CD4-positive, alpha-beta T cell treated with Interleukin-4 for 1 hour (primary cell): ENCODE measurements around the gene GULP1.
"Not testable (repeated sequence)": the region's sequence is repeated elsewhere in the genome, so short reads cannot be mapped to it uniquely, and the experiment has no call there.

ENCODE experiments used
- DNase-seq, 2 donors: peaks; one replicate each; pipeline ENCODE4 v3.0.0-alpha.2; 2020 to 2022

The GULP1 gene

DNA sequence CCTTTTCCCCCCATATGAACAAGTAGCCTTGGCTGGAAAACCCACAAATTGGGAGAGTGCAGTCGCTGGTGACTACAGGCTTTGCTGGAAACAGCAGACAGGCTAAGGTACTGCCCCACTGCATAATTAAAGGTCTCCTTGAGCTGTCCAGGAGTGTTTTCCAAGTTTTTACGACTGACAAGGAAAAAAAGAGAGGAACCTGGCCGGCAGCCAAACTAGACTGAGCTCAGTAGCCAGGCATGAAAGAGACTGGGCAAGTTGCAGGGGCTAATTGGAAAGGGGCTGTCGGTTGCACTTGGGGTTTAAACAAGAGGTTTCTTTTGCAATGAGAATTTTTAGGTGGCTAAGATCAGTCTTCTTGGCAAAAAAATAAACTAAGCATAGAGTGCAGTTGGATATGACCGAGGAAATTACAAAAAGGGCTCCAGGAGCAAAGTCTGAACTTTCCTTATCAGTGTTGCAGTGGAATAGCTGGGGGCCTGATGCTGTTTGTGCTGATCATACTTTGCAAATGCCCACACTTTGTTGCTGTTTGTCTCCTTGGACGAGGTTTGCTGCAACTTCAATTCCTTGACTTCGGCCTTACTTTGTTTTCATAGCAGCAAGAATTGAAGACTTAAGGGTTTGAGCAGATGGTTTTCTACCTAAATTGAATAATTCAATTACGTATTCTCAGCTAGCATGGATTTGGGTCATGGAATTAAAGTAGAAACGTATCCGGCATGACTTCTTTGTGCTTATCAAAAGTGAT is 2.1 kb downstream of the GULP1 start:
- DNase-seq = no peak

DNA sequence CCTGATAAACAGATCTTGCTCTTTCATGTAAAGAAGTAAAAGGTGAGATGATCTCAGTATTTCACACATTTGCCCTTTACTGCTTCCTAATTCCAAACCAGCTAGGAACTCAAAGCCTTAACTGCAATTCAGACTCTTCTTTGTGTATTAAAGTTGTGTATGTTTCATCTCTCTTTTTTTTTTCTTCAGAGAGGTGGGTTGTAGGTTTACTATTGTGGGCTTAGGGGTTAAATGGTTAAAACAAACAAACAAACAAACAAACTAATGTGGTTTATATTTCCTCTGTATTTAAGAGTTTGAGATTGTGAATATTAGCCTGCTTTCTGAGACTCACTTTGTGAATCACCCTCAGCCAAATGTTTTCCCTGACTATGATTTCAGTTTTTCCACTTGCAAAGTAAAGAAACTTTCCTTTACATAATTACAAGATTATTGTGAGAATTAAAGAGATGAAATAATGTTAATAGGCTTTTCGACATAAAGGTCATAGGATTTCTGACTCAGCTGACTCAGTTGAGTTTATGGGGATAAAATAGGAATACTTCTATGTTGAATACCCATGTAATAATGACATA is 2.8 kb downstream of the GULP1 start:
- DNase-seq = no peak

DNA sequence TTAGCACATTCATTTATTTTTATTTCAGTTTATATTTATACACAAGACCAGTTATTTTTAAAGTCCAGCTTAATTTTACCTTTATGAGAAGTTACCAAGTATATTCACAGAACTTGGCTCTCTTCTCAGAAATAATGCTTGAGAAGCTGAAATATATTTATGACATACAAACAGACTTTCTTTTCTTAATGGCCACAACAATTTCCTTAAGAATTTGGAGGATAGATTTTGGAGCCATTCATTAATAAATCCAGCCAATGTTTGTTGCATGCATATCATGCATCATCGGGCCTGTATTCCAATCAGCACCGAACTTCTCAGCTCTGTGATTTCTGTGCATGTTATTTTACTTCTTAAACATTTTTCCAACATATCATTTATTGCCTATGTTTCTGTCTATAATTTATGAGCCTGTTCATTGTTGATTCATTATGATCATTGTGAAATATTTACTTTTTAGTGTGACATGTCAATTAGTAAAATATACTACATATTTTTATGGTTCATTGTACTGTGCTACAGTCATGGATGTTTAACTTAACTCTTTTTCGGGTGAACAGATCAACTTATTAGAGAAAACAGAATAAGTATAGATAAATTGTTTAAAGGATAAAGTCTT is 3.5 kb downstream of the GULP1 start:
- DNase-seq = no peak

DNA sequence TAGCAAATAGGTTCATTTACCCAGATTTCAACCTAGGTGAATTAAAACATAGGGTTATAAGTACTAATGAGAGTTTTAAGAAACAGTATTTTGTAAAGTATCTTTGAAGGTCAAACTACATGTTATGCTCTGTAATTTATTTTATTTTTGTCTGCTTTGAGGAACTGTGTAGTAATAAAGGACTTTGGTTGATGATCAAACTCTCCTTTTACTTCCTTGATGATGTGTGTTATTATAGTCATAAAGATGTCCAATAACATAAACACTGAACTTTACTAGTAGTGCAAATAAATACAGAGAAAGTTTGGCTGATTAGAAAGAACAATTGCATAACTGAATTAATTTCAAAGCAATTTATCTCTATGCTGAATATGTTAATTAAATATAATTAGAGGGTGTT is 6.3 kb downstream of the GULP1 start:
- no peak for DNase-seq

DNA sequence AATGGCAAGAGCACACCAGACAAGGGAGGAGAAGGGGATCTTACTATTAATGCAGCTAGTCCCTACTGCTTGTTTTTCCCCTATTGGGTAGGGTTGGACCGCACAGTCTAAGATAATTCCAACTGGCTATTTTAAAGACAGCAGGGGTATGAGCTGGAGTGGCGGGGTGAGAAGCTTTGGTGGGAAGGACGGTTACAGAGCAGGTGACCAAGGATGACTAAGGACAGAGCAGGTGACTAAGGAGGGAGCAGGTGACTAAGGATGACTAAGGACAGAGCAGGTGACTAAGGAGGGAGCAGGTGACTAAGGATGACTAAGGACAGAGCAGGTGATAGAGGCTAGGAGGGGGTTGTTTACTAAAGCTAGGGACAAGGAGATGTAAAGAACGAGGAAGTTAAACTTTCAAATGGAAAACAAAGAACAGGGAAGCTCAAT is 7.3 kb downstream of the GULP1 start:
- DNase-seq = not testable (repeated sequence)

DNA sequence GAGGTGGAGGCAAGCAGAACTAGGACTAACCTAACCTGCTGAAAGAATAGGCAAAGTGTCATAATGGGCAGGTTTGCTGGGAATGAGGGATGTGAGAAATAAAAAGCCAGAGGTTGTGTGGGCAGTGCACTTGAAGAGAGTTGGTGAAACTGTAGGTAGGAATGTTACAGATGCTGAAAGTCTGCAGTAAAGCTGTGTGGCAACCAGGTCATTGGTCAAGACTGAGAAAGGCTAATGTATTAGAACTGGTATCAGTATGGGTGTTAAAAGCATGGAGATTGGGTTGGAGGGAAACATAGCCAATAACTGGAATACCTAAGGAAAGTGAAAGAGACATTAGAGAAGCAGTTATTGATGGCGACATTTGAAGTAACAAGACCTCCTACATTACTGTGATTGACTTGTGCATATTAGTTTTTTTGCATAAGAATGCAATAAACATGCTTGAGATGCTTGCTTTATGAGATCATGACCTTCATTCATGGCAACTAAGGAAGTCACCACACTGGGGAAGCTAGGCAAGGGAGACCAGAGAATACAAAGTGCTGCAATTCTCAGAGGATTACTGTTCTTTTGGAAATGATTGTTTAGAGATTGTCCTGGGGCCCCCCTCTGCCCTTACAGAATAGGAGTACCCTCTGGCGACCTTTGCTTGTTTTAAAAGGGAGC is 11.8 kb downstream of the GULP1 start:
- DNase-seq = no peak

DNA sequence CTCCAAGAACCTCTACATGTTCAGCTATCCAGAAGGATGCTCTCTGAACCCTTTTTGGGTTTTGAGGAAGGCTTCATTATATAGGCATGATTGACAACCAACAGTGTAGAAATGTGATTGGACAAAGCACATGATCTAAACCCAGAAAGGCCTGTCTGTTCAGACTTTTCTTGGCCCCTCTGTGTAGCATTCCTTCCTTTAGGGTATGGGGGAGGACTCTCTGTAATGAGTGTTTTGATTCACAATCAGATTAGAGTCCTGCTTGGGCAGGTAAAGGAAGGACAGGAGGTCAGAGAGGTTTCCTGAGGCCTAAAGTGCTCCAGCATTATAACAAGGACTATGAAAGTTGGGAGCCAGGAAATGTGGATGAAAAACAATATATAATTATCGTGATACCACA is 13.6 kb downstream of the GULP1 start:
- DNase-seq = no peak

DNA sequence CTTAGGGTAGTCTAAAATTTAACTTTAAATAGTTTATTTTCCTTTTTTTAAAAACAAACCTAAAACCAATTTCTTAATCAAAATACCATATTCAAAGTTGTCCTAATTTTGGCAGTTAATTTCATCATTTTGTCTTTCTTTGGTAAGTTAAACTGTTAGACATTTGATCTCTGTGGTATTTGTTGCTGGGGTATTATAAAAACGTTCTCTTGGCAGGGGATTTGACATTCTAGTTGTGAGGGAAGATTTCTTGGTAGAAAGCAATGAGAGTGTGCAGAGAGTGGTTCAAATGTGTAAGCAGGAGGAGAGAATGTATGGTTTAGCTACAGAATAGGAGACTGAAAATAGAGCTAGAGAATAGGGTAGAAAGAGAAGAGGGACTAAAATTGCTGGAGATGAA is 14.6 kb downstream of the GULP1 start:
- no peak for DNase-seq

DNA sequence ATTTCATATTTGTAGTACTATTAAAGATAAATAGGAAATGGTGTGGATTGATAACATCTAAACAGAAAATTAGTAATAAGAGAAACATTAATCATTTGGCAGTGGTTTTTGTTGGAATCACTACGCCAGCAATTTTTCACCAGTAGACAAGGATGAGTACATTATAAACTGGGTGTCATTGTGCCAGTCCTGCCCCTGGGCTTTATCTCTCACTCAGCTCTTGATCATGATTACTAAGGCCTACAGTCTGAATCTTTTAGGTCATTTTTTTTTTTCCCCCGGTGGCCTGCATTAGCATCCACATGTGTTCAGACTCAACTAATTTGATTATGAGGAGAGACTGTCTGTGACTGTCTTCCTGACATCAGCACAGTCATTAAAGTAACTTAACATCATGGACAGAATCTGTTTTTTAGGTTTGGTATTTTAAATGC is 16.2 kb downstream of the GULP1 start:
- DNase-seq = no peak

DNA sequence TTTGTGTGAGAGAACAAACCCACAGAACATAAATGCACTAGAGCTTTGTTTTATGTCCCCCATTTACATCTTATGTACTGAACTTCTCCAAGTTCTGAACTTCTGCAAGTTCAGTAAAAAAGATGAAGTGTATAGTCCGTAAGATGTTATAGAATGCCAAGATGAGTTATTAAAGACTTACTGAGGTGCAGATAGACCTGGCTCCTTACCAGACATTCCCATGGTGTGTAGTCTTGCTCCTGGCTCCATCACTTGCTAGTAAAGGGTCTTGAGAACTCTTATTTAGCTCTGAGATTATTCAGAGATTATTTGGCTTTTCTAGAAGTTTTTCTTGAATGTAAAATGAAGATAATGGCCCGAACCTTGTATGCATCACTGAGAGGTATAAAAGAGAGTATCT is 16.8 kb downstream of the GULP1 start:
- DNase-seq = no peak

DNA sequence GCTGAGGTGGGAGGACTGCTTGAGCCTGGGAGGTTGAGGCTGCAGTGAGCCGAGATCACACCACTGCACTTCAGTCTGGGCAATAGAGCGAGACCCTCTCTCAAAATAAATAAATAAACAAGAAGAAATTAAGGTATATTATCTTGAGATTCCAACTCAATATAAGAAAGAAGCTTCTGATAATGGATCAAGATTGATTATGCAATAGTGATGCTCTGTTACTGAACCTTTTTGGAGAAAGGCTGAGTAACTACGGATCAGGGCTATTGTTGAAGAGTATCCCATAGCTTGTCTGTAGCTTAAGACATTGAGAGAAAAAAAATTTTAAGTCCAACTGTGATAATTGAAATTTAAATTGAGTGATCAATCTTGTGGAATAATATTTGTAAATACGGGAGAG is 17.7 kb downstream of the GULP1 start:
- DNase-seq = no peak

DNA sequence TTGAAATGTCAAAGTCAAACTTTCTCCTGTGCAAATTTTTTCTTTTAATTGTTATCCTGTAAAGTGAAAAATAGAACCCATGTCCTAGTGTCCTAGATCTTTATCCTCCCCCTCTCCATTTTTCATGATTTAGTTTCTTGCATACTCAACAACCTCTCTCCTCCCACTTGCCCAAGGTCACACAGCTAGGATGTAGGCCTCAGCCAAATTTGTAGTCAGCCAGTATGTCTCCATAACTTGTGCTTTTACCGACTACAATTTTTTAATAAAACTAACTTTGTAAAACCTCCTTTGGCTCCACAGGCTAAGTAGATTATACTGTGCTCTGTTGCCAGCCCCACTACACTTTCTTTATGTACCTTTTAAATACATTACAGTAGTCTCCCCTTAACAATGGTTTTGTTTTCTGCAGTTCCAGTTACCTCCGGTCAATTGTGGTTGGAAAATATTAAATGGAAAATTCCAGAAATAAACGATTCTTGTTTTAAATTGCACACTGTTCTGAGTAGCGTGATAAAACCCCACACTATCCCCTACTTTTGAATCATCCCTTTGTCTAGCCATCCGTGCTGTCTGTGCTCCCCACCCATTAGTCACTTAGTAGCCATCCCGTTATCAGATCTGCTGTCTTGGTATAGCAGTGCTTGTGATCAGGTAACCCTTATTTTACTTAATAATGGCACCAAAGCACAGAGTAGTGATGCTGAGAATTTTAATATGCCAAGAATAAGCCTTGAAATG is 22.8 kb downstream of the GULP1 start:
- DNase-seq = no peak

DNA sequence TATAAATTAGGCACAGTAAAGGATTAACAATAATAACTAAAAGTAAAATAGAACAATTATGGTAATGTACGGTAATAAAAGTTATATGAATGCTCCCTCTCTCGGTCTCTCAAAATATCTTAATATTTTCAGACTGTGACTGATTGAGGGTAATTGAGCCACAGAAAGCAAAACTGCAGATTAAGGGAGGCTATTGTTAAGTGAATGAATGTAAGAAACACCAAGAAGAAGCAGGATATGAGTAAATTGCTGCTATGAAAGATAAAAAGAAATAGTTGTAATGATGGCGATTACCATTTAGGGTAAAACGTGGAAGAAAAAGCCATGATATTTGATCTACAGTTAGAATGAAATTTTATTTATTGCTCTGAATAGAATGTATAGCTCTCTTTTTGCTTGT is 24.1 kb downstream of the GULP1 start:
- DNase-seq = no peak

DNA sequence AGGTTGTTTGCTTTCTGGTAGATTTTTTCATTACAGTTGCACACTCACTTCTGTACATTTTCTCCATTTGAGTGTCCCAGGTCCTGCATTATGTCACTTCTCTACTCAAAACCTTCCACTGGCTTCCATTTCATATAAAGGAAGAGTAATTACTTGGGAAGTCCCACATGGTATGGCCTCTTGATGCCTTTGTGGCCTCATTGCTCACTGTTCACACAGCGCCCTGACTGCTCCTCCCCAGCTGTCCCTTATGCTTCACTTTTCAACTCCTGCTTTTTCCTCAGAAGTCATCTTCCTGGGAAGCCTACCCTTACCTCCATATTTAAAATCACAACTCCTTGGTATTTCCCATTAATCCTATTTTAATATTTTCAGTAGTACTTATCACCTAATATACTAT is 24.7 kb downstream of the GULP1 start:
- no peak for DNase-seq

DNA sequence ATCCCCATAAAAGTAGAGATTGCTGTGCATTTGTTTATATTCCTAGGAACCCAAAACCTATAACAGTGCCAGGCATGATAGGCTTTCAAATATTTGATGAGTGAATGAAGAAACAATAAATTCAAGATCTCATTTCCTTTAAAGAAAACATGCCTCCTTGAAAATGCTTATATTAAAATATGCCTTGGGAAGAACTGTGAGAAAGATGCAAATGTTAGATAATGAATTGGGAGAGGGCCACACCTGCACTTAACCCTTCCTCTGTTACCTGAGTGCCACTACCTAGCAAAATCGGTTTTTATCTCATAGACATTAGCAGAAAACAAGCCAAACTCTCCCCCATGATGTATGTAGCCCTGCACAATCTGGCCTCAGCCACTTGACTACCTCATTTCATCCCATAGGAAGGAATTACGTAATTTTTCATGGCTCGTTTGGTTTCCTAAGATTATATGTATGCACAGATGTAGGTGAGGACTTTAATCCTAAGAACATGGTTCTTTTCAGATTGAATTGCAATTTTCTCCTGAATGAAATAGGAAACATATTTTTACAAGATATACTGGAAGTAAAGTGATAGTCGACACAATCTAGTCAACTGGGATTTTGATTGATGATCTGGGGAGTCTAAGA is 25.2 kb downstream of the GULP1 start:
- no peak for DNase-seq

DNA sequence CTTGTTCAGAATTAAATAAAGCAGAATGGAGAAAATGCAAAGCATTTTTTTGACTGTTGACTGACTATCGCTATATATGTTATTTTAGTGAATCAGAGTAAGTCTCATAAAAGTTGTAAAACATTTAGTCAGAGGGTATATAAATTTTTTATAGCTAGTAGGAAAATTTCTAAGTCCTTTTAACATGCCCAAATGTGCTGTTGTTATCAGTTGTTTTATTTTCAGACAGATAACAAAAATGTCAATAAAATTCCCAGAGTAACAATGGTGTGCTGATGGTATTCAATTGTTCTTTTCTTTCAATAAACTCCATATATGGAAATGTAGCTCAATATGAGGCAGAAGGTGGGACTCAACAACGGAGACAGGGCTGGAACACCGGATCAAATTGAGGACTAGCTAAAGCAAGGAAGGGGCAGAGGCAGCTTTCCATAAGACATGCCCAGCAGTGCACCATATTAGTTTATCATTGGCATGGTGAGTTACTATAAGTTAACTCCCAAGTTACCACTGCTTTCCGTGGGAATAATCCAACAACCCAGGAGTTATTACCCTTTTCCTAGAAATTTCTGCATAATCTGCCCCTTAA is 26.6 kb downstream of the GULP1 start:
- no peak for DNase-seq

DNA sequence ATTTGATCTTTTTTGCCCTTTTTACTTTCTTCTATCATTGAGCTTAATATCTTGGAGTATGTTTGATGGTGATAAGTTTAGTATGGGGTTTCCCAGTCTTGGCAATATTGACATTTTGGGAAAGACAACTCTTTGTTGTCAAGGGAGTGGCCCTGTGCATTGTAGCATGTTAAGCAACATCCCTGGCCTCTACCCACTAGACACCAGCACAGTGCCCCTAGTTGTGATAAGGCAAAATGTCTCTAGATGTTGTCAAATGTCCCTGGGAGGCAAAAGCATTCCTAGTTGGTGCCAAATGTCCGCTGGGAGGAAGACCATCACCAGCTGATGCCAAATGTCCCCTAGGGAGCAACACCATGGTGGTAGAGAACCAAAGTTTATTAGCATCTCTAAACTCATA is 28.2 kb downstream of the GULP1 start:
- DNase-seq = no peak

DNA sequence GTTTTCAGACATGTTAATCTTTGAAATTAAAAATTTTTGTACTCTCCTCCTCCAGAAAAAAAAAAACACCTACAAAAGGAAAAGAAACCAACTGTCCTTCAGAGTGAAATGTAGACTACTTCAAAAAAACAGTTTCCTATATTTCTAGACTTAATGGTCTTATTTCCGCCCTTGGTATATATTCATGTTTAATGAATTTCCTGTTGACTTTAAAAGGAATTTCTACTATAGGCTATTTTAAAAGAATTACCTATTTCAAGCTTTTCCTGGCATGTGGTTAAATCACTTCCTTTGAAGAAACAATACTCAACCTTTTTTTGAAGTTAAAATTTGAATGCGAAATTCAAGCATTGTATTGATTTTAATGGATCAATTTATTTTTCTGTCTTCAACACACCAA is 29.2 kb downstream of the GULP1 start:
- DNase-seq = no peak

DNA sequence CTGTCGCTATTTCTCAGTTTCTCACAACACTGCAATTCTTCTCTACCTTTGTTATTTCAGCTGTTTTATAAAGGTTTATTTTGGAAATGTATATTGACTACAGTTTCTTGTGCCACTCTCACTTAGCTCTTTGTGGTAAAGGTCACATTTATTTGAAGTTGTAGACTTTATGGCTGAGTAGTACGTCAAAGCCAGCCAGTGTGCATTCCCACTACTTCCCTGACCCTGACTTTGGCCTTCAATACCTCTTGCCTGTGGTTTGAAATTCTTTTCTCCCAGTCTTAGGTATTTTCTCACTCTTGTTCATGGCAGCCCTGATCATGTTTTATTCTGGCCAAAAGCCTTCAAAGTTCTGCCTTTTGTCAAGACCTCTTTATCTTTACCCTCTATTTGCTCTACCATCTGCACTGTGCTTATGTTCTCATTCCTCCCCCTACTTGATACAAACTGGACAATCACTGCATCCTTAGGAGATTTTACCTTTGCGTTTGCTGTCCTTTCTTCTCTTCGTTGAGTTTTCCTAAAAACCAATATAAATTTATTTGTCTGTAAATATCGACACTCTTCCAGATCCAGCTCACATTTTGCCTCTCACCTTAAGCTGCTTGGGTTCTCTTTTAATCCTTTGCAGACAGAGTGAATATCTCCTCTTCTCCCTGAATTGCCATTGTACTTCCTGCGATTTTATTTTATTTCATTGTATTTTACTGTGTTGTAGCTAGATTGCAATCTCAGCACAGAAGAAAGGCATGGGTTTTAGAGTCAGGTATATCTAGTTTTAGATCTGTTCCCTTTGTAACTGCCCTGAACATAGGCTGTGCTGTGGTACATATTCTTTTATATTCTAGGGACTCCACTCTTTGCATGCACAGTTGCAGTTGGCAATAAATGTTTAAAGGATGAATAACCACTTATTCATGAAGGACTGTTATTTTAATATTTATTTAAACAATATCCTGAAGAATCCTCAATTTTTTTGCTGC is 31.2 kb downstream of the GULP1 start:
- no peak for DNase-seq

DNA sequence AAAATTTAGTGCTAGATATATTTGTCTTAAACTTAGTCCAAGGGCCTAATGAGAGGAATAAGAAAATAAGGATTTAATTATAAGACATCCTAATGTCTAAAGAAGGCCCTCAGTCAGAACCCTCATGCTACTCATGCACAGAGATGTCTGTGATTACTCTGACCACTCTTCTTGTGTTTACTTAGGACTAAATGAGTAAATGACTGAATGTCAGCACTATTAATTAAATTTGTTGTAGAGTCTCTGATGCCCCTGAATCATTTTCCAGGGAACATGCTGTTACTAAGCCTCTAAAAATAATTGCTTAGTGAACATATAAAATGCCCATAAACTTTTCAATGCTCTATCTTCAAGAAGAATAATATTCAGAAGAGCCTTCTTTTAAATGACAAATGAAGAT is 32.4 kb downstream of the GULP1 start:
- no peak for DNase-seq

DNA sequence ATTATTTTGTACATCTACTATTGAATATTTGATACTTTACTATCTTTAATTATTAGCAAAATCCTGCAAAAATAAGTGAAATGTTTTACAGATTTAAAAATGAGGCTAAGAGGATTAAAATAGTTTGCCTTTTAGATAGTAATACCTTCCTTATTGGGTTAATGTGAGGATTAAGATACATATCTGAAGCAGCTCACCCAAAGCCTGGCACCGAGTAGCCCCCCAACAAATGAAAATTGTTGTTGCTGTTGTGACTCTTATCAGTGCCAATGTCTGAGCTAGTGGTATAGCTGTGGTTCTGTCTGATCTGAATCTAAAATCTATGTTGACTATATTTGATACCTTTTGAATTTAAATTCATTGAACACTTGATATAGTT is 34.6 kb downstream of the GULP1 start:
- DNase-seq = no peak
